HG03196 (cell line): ENCODE results near the gene TRMU.

Source experiments
- ATAC-seq: cut with Tn5 transposase; IDR thresholded peaks from one replicate; pipeline ENCODE4 v1.9.1; 2021; ENCODE audit not compliant: unreplicated experiment

TRMU gene

GRCh38 chr22:46331496-46331895 lies 4.0 kb upstream of the TRMU start:
- ATAC-seq, result no peak

- no peak for ATAC-seq
Measured at GRCh38 chr22:46336119-46337078, 885 bp downstream of the TRMU start.

- no peak for ATAC-seq
Measured at GRCh38 chr22:46337870-46338269, 2.4 kb downstream of the TRMU start.

DNA sequence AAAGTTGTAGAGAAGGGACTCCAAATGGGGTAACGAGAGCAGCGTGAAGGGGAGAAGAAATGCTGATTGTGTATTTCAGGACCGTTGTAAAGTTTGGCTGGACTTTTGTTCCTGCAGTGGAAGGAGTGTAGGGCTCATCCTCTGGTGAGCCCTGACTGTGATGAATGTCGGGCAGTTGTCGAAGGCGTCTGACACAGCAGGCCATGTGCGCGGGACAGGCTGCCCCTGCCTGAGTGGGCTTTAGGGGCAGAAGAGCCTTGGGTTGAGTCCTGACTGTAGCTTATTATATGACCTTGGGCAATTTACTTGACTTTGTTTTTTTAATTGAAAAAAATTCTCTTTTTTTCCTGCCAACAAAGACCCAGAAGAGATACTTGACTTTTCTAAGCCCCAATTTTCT lies 3.1 kb downstream of the TRMU start:
- no peak for ATAC-seq

DNA sequence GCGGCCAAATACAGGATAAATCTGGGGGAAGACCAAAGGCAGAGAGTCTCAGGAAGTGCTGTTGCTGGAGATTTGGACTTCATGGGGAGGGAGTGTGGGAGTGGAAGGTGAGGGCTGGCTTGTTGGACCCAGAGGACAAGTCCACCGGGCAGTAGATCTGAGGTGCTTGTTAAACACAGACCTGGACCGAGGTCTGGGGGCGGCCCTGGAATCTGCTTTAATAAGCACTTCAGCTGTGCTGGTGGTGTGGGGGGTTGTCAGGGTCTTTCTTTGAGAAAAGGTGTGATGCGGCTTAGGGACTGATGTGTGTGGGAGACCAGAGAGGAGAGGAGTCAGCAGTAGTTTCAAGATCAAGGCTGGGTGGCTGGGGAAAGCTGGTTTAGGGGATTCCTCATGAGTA lies 4.4 kb downstream of the TRMU start:
- no peak for ATAC-seq

DNA sequence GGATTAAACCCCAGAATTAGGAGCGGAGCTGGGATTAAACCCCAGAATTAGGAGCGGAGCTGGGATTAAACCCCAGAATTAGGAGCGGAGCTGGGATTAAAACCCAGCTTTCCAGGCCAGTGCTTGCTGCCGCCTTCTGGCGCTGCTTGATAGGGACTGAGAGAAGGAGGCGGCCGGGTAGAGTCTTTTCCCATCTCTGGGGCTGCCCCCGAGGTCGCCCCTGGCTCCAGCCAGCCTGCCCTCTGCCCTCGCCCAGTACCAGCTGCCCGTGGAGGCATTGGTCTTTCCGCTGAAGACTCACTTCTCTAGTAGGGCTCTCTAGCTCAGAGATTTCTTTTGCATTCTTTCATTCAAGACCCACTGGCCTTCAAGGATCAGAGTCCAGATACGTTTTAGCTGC lies 5.2 kb downstream of the TRMU start:
- ATAC-seq, result no peak

- no peak for ATAC-seq
Measured at GRCh38 chr22:46346680-46347405, 11.3 kb downstream of the TRMU start.

- ATAC-seq, result no peak
Measured at GRCh38 chr22:46347646-46348045, 12.1 kb downstream of the TRMU start.

- no peak for ATAC-seq
Measured at GRCh38 chr22:46348099-46348695, 12.7 kb downstream of the TRMU start.

GRCh38 chr22:46349238-46349637 lies 13.7 kb downstream of the TRMU start:
- no peak for ATAC-seq

DNA sequence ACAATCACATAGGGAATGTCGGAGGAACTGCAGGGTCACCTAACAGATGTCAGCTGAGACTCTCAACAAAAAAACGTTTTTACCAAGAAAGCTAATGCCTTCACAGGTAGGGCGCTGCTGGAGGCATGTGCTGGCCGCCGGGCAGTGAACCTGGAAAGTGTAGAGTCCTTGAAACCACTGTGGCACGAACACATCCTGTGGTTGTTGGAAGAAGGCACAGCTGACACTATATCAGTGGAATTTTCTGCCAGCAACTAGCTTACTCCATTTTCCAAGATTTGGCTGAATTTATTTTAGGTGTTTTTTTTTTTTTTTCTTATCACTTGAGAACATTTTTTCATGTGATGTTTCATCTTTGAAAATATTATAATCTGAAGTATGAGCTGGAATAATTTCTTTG lies 14.2 kb downstream of the TRMU start:
- no peak for ATAC-seq

- ATAC-seq, result no peak
Measured at GRCh38 chr22:46350121-46350520, 14.6 kb downstream of the TRMU start.

DNA sequence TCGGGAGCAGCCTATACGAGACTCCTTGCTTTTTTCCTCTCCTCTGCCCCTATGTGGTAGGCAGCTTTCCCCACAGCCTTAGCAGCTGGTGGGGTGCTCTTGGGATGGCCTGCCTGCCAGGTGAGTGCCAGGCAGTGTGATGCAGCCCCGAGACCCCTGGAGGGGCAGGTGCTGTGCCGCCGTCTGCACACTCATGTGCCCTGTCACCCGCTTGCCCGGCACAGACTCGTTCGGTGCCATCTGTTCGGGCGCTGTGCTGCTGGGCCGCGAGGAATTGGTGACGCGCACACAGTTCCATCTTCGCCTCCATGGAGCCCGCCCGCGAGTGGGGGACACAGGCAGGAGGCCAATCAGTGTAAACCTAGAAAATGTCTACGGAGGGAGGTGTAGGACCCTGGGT lies 15.1 kb downstream of the TRMU start:
- no peak for ATAC-seq

DNA sequence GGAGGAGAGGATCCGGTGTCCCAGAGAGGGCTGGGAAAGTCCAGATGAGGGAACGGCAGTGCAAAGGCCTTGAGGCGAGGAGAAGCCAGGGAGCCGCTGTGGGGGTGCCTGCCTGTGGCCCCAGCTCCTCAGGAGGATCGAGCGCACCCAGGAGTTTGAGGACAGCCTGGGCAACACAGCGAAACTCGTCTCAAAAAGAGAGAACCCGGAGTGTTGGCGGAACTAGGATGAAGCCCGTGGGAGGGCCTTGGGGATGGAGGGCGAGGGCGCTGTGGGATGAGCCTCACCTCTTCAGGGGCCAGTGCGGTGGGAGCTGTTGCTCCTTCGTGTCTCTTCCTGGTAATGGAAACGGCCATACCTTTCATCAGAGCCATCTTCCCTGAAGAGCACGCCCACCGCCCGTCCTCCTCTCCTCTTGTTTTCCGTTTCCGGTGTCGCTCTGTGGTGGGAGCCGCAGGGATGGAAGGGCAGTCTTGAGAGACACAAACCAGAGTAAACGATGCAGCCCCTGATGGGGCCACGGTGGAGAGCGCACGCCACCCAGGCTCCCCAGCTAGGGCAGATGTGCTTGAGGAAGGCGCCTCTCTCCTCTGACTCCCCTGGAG lies 15.7 kb downstream of the TRMU start:
- no peak for ATAC-seq

DNA sequence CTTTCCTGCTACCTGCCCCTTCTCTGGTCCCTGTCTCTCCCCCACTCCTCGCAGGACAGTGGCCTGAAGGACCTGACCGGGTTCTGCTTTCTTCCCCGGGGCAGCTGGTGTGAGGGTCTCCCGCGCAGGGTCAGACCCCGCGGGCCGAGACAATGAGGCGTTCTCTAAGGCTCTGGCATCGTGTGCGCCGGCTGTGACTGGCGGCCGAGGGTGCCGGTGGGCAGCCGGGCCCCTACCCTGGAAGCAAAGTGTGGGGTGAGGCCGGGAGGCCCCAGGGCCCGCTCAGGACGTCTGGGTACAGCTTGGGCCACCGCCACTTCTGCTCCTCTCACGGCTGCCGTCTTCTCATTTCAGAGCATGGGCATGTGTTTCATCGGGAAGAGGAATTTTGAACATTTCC lies 16.3 kb downstream of the TRMU start:
- no peak for ATAC-seq

- no peak for ATAC-seq
Measured at GRCh38 chr22:46352276-46352675, 16.8 kb downstream of the TRMU start.

DNA sequence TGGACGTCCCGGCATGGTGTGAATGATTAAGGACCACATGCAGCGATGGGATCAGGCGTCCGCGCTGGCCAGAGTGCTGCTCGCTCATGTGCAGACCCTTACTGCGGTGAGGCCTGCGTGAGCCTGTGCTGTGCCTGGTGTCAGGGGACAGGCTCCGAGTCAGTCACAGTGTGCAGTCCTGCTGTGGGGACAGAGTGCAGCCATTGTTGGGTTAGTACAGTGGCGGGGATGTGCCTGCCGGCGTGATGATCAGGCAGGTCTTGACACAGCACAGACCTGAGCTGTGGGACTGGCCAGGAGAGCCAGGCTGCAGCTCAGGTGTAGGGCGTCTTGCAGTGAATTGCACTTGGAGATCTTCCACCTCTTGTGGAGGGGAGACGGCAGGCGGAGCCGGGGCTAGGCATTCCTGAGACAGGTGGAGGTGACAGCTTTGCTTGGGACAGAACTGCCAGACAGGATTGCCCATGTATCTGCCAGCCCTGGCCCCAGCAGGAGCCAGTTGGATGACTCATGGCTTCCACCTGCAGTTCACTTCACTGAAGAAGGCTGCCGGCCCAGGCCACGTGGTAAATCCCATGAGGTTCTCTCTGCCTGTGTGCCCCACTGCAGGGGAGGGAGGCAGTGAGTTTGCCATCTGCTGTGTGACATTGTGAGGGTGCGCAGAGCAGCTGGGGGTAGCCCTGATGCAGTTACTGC lies 17.3 kb downstream of the TRMU start:
- ATAC-seq, result no peak

DNA sequence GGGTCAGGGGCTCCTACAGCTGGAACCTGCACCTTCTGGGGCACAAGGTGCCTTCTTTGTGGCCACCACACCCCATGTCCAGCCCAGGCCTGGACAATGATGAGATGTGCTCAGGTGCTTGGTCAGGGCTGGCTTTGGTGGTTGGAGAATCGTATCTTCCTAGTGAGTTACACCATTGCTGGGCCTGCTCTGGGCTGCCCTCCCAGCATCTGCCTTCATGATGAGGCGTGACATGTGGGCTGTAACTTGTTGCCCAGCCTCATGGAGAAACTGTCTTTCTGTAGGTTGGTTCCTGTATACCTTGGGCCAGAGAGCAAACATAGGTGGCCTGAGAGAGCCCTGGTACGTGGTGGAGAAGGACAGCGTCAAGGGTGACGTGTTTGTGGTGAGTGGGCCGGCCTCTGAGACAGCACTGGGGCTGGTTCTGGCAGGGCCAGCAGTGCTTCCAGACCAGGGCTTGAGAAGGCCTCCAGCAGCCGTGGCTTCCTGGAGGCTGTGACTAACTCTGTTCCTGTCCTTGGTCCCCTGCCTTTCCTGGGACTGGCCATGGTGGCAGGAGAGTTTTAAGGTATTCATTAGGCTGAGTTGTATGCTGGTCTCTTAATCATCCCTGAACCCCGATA lies 18.1 kb downstream of the TRMU start:
- ATAC-seq, result no peak

DNA sequence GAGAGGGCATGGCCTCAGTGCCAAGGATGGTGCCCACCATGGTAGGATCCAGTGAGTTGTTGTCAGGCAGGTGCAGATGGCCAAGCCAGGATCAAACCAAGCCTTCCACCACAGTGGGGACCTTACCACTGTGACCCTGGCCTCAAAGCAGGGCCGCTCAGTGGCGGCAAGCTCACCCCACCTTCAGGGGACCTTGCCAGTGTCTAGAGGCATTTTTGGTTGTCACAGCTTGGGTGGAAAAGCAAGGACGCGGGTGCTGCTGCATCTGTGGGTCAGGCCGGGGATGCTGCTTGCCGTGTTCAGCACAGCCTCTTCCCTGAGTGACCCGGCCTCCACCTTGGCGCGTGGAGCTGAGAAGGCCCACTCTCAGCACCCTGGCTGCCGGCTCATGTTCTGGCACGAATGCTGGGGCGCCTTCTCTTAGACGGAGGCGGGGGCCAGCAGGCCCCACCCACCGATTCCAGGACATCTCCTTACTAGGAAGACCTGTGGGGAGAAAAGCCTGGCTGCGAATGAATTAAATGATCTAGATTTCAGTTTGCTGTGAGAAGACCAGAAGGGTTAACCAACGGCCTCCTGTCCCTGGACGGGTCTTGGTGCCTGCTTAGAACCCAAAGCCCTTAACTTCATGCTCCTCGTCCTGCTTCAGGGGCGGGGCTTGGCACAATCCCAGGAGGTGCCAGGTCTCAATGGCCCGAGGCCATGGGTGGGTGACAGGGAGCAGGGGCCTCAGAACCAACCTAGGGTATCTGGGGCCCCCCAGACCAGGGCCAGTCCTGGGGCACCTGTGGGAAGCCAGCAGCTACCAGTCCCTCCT lies 18.9 kb downstream of the TRMU start:
- ATAC-seq, result no peak

DNA sequence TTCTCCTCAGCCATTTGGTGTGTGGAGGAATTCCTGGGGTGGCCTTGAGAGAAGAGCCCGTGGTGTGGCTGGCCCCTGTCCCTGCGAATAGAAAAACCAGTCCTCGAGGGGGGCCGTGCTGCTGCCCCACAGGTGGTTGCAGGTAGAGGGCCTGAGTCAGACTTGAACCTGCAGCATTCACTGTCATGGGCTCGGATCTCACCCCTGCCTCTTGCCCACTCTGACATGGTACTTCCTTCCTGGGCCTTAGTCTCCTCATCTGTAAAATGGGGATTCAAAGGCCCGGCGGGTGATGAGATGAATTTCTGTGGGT lies 19.4 kb downstream of the TRMU start:
- ATAC-seq, result no peak
